Chondrocyte (in vitro differentiated cells): ENCODE measurements around the gene TMEM163. TPM values are rescaled to one million over a fixed set of nuclear protein-coding genes. Genes with fewer than 3 reads are reported as not detected.
"Not testable (repeated sequence)": the region's sequence is repeated elsewhere in the genome, so short reads cannot be mapped to it uniquely, and the experiment has no call there.

Experiments used
- DNase-seq: peaks from one replicate; pipeline ENCODE4 v3.0.0; 2021; ENCODE audit warnings: mixed read lengths, low spot score
- H3K27ac Mint-ChIP-seq: one replicate; pipeline ENCODE4 v1.8.0; 2021; ENCODE audit warnings: mild to moderate bottlenecking, moderate library complexity, mixed read lengths; ENCODE audit not compliant: unreplicated experiment
- H3K27me3 Mint-ChIP-seq: 2 replicates; pipeline ENCODE4 v1.8.0; 2021; ENCODE audit warnings: low read depth, mixed read lengths
- H3K36me3 Mint-ChIP-seq: 2 replicates; pipeline ENCODE4 v1.8.0; 2021; ENCODE audit warnings: low read depth, mixed read lengths
- H3K4me1 Mint-ChIP-seq: 2 replicates; pipeline ENCODE4 v1.8.0; 2021; ENCODE audit warnings: low read depth, mild to moderate bottlenecking, mixed read lengths
- H3K4me3 Mint-ChIP-seq: one replicate; pipeline ENCODE4 v1.8.0; 2021; ENCODE audit warnings: mild to moderate bottlenecking, moderate library complexity, mixed read lengths; ENCODE audit not compliant: unreplicated experiment
- H3K9me3 Mint-ChIP-seq: 2 replicates; pipeline ENCODE4 v1.8.0; 2021; ENCODE audit warnings: low read depth, mixed read lengths
- CTCF ChIP-seq: fragments of 200-600 bp; sonication (generic); IDR thresholded peaks from 2 replicates; pipeline ENCODE4 v1.5.0; 2021; ENCODE audit warnings: antibody characterized with exemption, mild to moderate bottlenecking, moderate library complexity
- total RNA-seq: library from RNA; stranded (reverse); gene quantifications from 3 replicates; pipeline ENCODE4 v1.2.1, GENCODE V29; 2021

TMEM163 gene
- total RNA-seq, 1 donor from 2014 or later = 0.07 TPM

GRCh38 chr2:134590679-134591078, 128.1 kb downstream of the TMEM163 start:
- Mint-ChIP-seq H3K36me3 (peaks cover 3% of the 10 kb centered on the region), H3K27ac (no peak overlapping the region), H3K4me1 (no peaks in the 10 kb centered on the region), H3K27me3 (peaks cover 2% of the 10 kb centered on the region), H3K4me3 (no peak overlapping the region), H3K9me3 (peaks cover 32% of the 10 kb centered on the region)
- no peak for DNase-seq
- no peak for TF ChIP-seq CTCF

DNA sequence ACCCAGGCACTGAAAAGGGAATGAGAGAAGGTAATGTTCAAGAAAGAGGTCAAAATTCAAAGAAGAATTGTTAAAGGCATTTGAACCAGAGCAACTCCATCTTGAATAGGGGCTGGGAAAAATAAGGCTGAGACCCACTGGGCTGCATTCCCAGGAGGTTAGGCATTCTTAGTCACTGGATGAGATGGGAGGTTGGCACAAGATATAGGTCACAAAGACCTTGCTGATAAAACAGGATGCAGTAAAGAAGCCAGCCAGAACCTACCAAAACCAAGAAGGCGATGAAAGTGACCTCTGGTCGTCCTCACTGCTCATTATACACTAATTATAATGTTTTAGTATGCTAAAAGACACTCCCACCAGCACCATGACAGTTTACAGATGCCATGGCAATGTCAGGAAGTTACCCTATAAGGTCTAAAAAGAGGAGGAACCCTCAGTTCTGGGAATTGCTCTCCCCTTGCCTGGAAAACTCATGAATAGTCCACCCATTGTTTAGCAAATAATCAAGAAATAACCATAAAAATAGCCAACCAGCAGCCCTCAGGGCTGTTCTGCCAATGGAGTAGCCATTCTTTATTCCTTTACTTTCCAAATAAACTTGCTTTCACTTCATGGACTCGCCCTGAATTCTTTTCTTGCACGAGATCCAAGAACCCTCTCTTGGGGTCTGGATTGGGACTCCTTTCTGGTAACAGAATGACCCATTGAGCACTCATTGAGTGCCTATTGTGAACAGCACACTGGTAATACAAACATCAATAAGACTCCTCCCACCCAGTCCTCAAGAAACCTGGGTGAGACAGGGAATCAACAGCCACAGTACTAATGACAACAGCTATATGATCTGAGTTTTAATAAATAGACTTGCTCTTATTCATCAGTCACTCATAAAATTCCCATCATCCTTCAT, 129.4 kb downstream of the TMEM163 start:
- not testable (repeated sequence) for H3K27ac Mint-ChIP-seq, H3K27me3 Mint-ChIP-seq, DNase-seq, H3K4me3 Mint-ChIP-seq, H3K36me3 Mint-ChIP-seq, H3K4me1 Mint-ChIP-seq
- peaks cover 32% of the 10 kb centered on the region for H3K9me3 Mint-ChIP-seq

GRCh38 chr2:134588556-134588955, 130.2 kb downstream of the TMEM163 start:
- Mint-ChIP-seq H3K4me3 (no peak overlapping the region), H3K9me3 (peaks cover 32% of the 10 kb centered on the region), H3K27ac (peak overlapping the region; percentile 42), H3K27me3 (peaks cover 2% of the 10 kb centered on the region), H3K36me3 (peaks cover 3% of the 10 kb centered on the region), H3K4me1 (no peaks in the 10 kb centered on the region)
- DNase-seq = no peak
- no peak for TF ChIP-seq CTCF

- Mint-ChIP-seq H3K4me1 (no peaks in the 10 kb centered on the region), H3K4me3 (no peak overlapping the region), H3K27ac (no peak overlapping the region), H3K9me3 (peaks cover 30% of the 10 kb centered on the region), H3K27me3 (peaks cover 2% of the 10 kb centered on the region), H3K36me3 (peaks cover 2% of the 10 kb centered on the region)
- TF ChIP-seq CTCF = no peak
- no peak for DNase-seq
Measured at GRCh38 chr2:134586326-134586965, 132.4 kb downstream of the TMEM163 start.

GRCh38 chr2:134583997-134584520, 134.7 kb downstream of the TMEM163 start:
- DNase-seq = no peak

More at GRCh38 chr2:134583997-134584520, 134.7 kb downstream of the TMEM163 start:
- Mint-ChIP-seq H3K4me1 (no peaks in the 10 kb centered on the region), H3K4me3 (no peak overlapping the region), H3K27me3 (peaks cover 2% of the 10 kb centered on the region), H3K27ac (no peak overlapping the region), H3K9me3 (peaks cover 12% of the 10 kb centered on the region), H3K36me3 (no peaks in the 10 kb centered on the region)
- no peak for TF ChIP-seq CTCF
